Mesenteric fat pad (tissue), 1 donor: Measurements from ENCODE around the gene USP44. TPM values are rescaled to one million over a fixed set of nuclear protein-coding genes. Genes with fewer than 3 reads are reported as not detected.
"Not testable (repeated sequence)": the region's sequence is repeated elsewhere in the genome, so short reads cannot be mapped to it uniquely, and the experiment has no call there.

Experiments
- DNase-seq: peaks from one replicate; pipeline ENCODE4 v3.0.0-alpha.2; 2020; ENCODE audit warnings: low spot score
- total RNA-seq: library from RNA; stranded (reverse); fragmentation: NEBNext Ultra II Directional; extraction: Animal tissue kit (Norgen Biotek cat#: 25700); gene quantifications from one replicate; pipeline ENCODE4 v1.2.1, GENCODE V29; 2021
- donor health status: DM: yes; HTN: yes; CAD: no.

Gene USP44
- total RNA-seq, 1 donor from 2014 or later, result 1.3 TPM

DNA sequence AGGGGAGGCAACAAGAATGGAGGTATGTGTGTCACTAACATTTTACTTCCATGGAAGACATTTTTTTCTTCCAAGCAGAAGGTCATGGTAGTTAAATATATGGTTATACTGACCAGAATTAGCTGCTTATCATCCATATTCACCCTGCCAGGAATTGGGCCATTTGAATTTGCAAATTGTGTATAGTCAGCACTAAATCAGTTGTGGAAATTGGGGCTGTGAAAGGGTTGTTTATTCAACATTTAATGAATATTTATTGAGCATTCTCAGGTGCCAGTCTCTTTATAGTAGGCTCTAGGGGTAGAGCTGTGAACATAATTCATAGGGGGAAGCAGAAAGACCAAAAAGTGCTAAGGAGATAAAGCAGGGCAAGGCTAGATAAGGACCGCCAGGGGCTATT is 39.3 kb downstream of the USP44 start:
- DNase-seq, result no peak

DNA sequence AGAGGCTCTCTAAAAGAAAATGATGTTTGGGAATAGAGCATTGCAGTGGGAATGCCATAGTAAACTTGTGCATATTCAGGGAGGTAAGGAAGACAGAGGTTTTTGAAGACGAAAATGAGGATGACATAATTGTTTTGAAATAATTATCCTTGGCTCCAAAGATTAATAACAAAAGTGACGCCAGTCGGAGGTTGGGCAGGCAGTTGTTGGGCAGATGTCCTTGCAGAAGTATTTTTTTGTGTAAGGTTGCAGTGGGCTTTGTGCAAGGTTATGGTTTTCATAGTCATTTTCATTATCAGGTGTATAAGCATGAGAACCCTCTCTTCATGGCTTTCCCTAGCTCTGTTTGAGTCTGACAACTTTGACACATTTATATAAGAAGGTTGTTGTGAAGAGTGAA is 42.0 kb downstream of the USP44 start:
- no peak for DNase-seq

DNA sequence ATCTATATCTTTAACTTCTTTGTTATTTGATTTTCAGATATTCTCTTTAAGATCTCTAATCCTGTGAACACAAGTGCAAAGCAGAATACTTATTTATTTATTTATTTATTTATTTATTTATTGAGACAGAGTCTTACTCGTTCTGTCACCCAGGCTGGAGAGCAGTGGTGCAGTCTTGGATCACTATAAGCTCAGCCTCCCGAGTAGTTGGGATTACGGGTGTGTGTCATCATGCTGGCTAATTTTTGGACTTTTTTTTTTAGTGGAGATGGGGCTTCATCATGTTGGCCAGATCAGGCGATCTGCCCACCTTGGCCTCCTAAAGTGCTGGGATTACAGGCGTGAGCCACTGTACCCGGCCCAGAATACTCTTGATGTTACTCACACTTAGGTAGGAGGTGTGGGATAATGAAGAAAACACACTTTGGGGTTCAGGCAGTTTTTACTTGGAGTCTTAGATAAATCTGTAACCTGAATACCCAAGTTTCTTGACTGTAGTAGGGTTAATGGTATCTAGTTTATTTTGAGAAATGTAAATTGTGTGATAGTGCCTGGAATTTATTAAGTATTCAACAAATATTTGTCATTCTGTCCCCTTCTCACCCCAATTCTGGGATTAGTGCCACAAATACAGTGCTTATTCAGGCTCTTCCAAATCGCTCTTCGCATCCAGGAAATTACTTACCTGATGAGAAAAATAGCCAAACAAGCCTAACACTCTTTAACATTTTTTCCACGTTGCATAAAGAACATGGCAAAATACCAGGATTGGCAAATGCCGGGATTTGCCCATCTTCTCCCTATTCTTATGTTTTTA is 44.4 kb downstream of the USP44 start:
- no peak for DNase-seq

DNA sequence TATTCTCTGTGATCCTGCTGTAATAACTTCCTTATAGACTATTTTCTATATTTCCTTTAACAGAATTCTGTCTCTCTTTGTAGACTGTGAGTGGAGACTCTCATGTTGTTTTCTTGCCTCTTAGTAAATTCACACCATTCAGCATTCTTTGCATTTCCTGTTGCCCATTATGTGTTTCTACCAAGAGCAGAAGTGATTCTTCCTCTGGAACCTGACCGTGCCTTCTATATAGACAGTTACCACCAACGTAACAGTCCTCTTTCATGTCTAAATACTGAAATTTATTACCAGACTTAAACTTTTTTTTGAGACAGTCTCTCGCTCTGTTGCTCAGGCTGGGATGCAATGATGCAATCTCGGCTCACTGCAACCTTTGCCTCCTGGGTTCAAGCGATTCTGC is 46.2 kb downstream of the USP44 start:
- DNase-seq, result no peak

DNA sequence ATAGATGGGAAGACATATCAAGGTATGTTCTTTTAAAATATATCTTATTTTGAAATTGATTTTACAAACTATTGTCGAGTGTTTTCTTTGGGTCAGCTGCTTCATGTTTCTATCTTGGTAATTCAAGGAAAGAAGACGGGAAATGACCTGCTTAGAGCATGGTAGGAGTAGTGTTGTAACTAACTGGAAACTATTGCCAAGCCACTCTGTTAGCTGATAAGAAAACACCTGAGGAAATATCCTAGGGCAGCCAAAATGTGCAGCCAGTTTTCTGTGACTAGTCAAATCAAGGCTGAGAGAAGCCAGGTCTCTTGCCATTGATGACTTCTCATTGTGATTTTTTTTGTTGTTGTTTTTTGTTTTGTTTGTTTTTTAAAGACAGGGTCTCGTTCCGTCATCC is 47.1 kb downstream of the USP44 start:
- DNase-seq, result no peak

DNA sequence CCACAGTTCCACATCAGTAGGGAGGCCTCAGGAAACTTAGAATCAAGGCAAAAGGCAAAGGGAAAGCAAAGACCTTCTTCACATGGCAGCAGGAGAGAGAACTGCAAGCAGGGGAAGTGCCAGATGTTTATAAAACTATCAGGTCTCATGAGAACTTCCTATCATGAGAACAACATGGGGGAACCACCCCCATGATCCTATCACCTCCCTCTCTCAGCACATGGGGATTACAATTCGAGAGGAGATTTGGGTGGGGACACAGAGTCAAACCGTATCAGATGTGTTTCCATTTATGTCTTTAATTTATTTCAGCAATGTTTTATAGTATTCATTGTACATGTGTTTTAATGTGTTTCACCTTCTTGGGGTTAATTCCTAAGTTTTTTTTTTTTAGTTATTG is 51.5 kb downstream of the USP44 start:
- no peak for DNase-seq

DNA sequence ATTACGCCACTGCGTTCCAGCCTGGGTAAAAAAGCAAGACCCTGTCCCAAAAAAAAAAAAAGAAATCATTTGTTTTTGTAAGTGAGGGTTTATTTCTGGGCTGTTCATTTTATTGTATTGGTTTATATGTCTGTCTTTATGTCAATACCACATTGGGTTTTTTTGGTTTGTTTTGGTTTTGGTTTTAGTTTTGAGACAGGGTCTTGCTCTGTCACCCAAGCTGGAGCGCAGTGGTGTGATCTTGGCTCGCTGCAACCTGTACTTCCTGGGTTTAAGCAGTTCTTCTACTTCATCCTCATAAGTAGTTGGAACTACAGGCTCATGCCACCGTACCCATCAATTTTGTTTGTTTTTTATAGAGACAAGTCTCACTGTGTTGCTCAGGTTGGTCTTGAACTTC is 52.3 kb downstream of the USP44 start:
- DNase-seq, result no peak

DNA sequence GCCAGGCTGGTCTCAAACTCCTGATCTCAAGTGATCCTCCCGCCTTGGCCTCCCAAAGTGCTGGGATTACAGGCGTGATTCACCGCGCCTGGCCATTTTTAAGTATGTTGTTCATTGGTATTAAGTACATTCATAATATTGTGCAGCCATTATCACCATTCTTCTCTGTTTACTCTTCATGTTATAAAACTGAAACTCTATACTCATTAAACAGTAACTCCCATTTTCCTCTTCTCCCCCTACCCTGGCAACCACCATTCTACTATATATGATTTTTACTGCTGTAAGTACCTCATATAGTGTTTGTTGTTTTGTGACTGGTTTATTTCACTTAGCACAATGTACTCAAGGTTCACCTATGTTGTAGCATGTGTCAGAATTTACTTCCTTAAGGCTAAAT is 54.2 kb downstream of the USP44 start:
- no peak for DNase-seq

DNA sequence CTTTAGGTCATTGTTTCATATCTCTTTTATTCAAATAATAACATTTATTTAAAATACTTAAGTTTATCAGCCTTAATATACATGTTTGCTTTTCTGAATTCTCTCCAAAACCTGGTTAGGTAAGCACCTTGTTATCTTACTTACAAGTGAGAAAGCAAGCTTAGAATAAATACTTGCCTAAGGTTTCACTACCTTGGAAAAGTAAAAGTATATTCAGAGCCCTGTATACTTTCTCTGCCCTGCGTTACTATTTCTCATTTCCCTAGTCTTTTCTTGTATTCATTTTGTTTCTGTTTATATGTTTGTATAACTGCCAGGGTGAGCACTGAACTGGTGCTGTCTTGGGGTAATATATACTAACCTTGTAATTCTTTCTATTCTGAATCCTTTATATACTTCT is 55.8 kb downstream of the USP44 start:
- no peak for DNase-seq

DNA sequence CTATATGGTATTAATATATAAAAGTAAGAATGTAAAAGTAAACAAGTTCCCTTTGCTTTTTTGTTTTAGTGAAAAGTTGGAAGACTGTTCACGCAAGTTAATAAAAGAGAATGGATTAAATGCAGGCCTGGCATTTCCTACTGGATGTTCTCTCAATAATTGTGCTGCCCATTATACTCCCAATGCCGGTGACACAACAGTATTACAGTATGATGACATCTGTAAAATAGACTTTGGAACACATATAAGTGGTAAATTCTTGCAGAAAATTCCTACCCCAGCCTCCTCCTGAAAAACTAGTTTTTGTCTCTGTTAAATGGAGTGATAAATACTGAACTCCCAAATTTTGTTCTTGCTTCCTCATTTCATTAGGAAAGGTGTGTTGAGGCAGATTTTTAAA is 56.4 kb downstream of the USP44 start:
- no peak for DNase-seq

DNA sequence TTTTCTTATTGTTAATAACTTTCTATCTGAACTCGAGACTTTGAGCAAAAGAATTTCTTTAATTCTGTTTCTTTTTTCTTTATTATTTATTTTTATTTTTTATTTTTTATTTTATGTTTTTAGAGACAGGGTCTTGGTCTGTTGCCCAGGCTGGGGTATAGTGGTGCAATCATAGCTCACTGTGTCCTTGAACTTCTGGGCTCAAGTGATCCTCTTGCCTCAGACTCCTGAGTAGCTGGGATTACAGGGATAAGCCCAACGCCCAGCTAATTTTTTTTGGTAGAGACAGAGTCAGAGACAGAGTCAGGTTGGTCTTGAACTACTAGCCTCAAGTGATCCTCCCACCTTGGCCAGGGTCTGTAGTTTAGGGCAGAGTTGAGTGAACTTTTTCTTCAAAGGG is 58.8 kb downstream of the USP44 start:
- DNase-seq, result no peak

DNA sequence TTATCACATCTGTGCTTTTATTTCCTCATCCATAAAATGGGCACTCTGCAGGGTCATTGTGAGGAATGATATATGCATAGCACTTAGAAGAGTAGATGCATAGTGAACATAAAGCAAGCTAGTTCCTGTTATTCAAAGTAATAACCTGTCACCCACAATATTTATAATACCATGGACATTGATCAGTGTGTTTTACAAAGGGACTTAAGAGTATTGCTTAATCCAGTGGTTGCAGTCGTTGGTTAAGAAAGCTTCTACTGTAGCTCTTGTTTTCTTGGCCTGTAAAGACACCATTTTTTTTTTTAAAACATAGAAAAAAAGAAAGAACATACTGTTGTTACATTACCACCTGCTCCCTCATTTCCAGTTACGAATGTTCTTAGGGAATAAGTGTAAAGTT is 64.3 kb downstream of the USP44 start:
- DNase-seq, result no peak

DNA sequence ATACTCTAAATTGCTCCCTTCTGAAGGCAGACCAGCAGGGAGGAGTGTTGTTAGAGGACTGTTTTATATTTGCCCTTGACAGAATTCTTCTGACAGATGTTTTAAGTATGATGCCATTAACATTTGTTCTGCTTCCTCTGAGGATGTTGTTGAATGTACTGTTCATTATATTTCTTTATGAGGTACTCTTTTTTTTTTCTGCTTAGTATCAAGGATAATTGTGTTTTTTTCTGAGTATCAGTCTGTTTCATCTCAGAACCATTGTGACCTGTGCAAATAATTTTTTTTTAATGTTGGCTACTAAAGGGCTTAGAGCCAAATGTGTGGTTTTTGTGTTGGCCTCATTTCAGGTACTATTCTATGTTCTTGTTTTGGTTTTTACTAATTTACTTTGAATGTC is 66.8 kb downstream of the USP44 start:
- DNase-seq, result no peak

DNA sequence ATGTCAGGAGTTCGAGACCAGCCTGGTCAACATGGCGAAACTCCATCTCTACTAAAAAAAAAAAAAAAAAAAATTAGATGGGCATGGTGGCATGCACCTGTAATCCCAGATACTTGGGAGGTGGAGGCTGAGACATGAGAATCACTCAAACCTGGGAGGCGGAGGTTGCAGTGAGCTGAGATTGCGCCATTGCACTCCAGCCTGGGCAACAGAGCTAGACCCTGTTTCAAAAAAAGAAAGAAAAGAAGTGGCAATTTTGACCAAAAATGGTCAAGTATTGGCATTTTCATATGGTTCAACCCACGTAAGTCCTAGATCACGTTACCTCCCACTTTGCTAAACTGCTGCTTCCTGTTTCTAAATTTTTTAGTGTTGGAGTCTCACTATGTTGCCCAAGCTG is 68.7 kb downstream of the USP44 start:
- not testable (repeated sequence) for DNase-seq

DNA sequence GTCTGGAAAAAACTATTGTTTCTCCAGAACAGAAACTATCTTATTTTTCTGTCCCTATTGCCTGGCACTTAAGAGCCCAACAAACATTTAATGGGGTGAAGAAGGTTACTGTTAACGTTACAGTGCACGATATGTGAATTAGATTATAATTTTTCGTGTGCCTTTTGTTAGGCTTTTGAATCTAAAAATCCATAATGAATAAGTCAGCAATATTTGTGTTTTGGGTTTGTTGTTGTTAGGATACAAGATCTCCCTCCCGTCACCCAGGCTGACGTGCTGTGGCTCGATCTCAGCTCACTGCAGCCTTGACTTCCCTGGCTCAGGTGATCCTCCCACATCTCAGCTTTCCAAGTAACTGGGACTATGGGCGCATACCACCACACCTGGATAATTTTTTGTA is 69.4 kb downstream of the USP44 start:
- DNase-seq, result no peak

DNA sequence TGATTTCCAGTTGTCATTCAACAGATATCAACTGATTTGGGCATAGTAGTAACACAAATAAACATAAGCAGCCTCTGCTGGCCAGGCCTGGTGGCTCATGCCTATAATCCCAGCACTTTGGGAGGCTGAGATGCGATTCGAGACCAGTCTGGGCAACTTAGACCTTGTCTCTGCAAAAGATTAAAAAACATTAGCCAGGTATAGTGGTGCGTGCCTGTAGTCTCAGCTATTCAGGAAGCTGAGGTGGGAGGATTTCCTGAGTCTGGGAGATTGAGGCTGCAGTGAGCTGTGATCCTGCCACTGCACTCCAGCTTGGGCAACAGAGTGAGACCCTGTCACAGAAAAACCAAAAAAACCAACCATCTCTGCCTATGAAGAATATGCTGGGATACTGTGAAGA is 70.2 kb downstream of the USP44 start:
- DNase-seq, result no peak

DNA sequence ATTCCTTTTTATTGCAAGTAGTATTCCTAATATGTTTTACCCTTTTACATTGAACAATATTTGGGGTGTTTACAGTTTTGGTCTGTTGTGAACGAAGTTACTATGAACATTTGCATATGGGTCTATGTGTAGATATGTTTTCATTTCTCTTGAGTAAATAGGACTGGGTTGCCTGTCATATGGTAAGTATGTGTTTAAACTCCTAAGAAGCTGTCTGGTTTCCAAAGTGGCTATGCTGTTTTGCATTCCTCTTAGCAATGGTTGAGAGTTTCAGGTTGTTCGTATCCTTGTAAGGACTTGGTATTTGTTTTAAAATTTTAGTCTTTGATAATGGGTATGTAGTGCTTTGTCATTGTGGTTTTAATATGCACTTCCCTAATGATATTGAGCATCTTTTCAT is 71.0 kb downstream of the USP44 start:
- DNase-seq, result no peak

DNA sequence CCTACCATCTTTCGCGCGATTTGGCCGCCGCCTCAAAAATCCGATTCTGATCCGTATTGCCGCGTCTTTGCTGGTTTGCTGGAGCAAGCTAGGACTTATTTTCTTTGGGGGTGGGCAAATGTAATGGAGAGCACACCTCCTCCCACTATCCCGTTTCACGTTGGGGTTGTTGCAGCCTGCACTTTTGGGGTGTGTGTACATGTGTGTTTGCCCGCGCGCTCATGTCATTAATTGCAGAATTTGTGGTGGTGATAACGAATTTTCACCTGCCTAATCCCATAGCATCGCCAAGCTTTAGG is 76.7 kb downstream of the USP44 start:
- DNase-seq, result no peak

DNA sequence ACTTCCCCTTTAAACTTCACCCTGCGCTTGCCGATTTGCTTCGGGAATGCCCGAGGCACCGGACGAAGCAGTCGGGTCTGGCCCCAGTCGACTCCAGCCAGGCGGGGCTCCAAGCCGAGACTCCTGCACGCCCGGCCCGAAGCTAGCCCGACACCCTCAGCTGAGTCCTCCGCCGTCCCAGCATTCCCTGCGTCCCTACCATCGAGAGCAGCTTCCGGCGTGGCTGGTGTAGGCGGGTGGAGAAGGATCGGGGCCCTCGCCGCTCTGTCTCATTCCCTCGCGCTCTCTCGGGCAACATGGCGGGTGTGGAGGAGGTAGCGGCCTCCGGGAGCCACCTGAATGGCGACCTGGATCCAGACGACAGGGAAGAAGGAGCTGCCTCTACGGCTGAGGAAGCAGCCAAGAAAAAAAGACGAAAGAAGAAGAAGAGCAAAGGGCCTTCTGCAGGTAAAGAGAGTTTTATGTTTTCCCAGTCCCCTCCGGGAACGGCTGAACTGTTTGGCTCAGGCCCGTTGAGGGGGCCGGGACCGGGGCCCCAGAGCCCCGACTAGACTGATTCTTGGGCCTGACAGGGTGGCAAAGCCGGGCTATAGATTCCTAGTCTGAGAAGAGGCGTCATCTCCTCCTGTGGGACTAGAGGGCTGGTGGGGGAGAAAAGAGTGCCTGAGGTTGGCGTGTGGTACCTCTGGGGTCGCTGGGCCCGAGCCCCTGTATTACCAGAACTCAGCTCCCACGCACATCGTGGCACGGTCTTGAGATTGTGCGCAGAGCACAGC is 77.2 kb downstream of the USP44 start, which contains the start of gene METAP2:
METAP2 (plus strand) TSS at position 269 of the 776 bp plus-strand sequence; CDS start at position 297, 28 bp downstream.
- peak; percentile 98 for DNase-seq

DNA sequence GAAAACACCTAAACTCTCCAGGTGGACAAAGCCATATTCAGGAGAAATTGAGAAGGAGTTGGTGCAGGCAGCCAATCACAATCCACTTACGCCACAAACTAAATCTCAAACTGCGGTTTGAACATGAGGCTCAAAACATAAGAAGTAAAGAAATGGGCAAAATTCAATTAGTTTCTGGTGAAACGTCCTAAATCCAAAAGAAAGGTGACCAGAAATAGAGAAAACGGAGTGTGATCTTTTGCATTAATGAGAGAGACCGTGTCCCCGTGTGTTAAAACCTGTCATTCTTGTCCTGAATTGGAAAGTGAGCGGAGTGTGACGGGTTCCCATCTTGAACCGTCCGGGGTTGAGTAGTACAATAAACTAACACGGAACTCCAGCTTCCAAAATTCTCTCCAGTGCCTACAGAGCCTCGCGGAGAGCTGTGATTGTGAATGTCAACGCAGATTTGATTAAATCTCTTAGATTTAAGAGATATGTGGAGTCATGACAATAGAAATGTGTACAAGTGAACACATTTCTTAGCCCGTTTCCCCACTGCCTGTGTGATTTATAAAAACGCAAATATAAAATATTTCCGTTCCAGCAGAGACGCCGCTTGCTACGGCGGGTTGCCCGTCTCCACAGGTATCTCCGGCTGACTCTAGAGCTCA is 77.9 kb downstream of the USP44 start:
- no peak for DNase-seq

DNA sequence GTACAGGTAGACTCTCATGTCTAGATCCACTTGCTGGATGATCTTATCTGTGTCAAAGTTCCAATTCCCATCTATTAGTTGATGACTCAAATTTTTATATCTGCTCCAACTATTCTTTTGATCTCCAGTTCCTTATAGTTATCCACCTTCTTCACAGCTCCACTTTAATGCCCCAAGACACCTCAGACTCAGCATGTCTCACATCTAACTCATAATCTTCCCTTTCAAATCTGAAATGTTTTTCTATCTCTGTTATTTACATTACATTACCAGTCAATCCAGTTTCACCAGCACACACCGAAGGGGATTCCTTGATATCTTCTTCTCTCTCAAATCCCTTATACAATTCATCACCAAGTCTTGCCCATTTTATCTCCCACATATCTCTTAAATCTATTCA is 81.0 kb downstream of the USP44 start:
- DNase-seq, result no peak
